CD4-positive, alpha-beta T cell treated with Interleukin-1 beta for 1 hour (primary cell): Measurements from ENCODE around the gene AGPS.
"Not testable (repeated sequence)": the region's sequence is repeated elsewhere in the genome, so short reads cannot be mapped to it uniquely, and the experiment has no call there.

Source experiments
- DNase-seq, 2 donors: peaks; one replicate each; pipeline ENCODE4 v3.0.0-alpha.2; 2020 to 2022

The AGPS gene

GRCh38 chr2:177424120-177424519 lies 31.5 kb downstream of the AGPS start:
- DNase-seq = not testable (repeated sequence)

GRCh38 chr2:177424620-177425019 lies 32.0 kb downstream of the AGPS start:
- not testable (repeated sequence) for DNase-seq

GRCh38 chr2:177427316-177427715 lies 34.7 kb downstream of the AGPS start:
- DNase-seq = no peak

GRCh38 chr2:177427936-177428335 lies 35.4 kb downstream of the AGPS start:
- not testable (repeated sequence) for DNase-seq

DNA sequence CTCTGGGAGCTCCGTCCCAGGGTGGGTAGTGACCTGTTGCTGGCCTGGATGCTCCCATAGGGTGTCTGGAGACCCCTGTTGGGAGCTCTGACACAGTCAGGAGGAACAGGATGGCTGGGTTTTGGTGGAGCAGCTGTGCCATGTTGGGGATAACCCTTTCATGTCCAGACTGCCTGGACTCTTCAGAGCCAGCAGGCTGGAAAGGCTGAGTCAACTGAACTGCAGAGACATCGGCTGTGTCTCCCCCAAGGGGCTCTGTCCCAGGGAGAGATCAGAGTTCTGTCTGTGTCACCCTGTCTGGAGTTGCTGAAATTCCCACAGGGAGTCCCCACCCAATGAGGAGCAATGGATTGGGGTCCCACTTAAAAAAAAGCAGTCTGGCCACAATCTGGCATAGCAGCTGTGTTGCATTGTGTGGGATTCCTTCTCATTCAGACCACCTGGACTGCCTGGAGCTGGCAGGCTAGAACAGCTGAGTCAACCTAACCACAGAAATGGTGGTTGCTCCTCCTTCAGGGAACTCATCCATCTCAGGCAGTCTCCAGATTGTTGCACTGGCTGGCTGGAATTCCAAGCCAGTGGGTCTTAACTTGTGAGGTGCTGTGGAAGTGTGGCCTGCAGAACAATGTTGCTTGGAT lies 37.2 kb downstream of the AGPS start:
- no peak for DNase-seq

GRCh38 chr2:177430411-177430810 lies 37.8 kb downstream of the AGPS start:
- DNase-seq = no peak

DNA sequence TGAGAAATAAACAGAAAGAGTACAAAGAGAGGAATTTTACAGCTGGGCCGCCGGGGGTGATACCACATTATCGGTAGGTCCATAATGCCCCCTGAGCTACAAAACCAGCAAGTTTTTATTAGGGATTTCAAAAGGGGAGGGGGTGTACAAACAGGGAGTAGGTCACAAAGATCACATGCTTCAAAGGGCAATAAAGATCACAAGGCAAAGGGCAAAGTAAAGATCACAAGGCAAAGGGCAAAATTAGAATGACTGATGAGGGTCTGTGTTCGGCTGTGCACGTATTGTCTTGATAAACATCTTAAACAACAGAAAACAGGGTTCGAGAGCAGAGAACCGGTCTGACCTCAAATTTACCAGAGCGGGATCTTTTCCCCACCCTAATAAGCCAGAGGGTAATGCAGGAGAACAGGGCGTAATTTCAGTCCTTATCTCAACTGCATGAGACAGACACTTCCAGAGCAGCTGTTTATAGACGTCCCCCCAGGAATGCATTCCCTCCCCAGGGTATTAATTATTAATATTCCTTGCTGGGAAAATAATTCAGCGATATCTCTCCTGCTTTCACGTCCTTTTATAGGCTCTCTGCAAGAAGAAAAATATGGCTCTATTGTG lies 38.6 kb downstream of the AGPS start:
- not testable (repeated sequence) for DNase-seq

DNA sequence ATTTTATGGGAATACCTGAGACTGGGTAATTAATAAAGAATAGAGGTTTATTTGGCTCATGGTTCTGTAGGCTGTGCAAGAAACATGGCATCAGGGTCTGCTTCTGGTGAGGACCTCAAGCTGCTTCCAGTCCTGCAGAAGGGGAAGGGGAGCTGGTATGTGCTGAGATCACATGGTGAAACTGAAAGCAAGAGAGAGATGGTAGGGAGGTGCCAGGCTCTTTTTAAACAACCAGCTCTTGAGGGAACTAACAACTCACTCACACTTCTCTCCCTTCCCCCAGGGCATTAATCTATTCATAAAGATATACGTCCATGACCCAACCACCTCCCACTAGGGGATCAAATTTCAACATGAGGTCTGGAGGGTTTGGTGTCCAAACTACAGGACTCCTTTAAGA lies 40.1 kb downstream of the AGPS start:
- no peak for DNase-seq

- no peak for DNase-seq
These were observed 40.8 kb downstream of the AGPS start for GRCh38 chr2:177433402-177433801.

- no peak for DNase-seq
These were observed 41.9 kb downstream of the AGPS start for GRCh38 chr2:177434475-177434874.

DNA sequence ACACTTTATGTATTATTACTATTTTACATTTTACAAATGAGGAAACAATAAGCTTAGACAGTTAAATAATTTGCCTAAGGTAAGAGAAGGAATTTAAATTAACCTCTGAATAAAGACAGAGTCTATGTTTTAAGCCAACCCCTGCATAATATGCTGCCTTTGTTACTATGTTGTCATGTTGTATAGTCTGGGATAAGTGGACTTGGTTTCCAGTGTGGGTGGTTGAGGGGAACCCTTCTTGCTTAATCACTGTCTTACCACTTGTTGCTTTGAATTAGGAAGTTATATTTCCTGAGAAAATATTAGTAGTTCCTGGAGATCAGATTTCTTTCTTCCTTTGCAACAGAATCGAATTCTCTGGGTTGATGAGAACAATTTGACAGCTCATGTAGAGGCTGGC lies 52.6 kb downstream of the AGPS start:
- no peak for DNase-seq

GRCh38 chr2:177448031-177448430 lies 55.5 kb downstream of the AGPS start:
- no peak for DNase-seq

GRCh38 chr2:177449159-177449558 lies 56.6 kb downstream of the AGPS start:
- no peak for DNase-seq

- no peak for DNase-seq
These were observed 62.6 kb downstream of the AGPS start for GRCh38 chr2:177455187-177455586.

- not testable (repeated sequence) for DNase-seq
These were observed 67.2 kb downstream of the AGPS start for GRCh38 chr2:177459756-177460155.

GRCh38 chr2:177460973-177461585 lies 68.5 kb downstream of the AGPS start:
- DNase-seq = no peak

- no peak for DNase-seq
These were observed 72.0 kb downstream of the AGPS start for GRCh38 chr2:177464549-177464948.

DNA sequence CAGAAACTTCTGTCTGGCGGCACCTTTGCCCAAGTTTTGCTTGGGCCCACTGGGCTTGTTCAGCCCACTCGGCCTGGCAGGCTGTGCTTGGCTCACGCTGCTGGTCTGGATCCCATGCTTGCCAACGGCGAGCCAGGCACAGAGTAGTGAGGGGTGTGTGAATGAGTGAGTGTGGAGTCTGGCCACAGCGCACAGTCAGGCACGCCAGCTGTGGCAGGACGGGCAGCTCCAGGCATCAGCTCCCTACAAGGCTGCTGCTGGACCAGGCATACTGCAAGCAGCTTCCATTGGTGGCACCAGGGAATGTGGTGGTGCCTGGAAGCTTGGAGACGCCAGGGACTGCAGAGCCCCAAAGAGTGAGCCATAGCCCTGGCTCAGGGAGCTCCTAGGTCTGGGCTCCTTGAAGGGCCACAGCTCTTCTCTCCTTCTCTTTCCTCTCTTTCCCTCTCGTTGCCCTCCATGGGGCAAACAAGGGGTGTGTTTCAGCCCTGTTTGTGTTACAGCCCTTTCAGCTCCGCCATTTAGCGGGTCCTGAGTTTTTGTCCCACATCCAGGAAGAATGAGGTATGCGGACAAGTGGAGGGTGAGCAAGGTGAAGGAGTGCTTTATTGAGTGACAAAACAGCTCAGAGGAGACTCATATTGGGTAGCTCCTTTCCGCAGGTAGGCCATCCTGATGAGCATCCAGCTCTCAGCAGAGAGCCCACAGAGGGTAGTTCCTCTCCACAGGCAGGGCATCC lies 73.0 kb downstream of the AGPS start:
- no peak for DNase-seq

DNA sequence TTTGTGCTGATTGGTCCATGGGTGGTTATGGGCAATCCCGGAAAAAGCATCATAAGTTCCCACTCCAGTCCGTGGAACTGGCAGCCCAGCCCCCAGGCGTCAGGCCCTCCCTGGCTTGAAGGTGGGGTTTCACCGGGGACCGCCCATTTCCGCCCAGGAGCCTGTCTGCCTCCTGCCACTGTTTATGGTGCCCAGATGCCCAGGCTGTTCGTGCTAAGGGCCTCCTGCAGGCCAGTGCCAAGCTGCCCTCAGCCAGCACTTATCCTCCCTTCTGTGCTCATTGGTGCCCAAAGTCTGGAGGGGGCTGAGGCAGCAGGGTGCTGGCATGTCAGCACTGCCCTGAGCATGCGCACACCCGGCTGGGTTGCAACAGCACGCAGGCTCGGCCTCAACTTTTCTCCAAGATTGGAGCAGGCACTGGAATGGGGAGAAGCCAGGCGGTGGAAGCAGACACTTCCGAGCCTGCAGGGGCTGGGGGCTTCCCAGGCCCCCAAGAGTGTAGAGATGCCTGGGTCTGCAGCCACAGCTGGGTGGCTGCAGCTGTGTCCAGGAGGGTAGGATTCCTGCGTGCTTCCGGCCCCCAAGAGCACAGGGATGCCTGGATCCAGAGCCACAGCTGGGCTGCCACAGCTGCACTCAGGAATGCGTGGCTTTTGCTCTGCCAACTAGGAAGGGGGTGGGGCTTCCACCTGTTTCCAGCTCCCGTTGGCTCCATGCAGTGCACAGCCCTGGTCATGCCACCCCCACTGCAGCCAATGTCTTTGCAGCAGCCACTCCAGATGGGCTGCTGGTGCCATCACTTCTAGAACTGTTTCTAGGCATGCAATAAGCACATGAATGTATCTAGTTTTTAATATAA lies 74.0 kb downstream of the AGPS start:
- DNase-seq = no peak

DNA sequence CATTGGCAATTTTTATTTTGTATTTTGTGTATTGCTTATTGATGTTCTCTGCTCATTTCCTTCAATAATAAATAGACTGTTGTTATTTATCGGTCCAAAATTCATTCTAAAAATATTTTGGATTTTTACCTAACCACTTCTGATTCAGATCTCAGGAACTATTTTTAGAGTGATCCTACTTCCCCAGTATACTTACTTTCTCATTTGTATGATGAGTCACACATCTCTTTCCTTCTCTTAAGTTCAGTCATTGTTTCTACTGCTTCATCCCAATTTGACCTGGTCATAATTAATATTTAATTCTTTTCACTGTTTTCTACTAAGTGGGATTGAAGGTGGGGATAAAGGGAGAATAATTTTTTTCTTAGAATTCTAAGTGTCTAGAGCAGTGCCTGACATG lies 75.1 kb downstream of the AGPS start:
- DNase-seq = no peak

- DNase-seq = no peak
These were observed 79.4 kb downstream of the AGPS start for GRCh38 chr2:177471990-177472389.

GRCh38 chr2:177474301-177474700 lies 81.7 kb downstream of the AGPS start:
- DNase-seq = no peak

DNA sequence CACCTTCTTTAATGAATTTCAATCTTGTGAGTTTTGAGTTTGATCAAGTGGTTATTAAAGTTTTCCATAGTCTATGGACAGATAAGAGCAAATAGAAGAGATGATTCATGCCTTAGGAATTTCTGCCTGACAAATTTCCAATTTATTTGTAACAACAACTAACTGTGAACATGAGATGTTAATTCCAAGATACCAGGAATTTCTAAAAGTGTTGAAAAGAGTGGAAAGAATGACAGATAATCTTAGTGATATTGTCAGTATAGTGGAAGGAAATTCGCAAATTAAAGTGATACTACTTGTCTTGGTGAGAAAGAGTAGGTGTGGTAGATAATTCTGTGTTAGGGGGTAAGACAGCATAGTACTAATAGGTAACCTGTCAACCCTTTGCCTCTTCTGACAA lies 82.4 kb downstream of the AGPS start:
- DNase-seq = no peak
